GM21390 (cell line): ENCODE results near the gene ZNF318.
A peak's percentile ranks its signal among the peaks of the same experiment; 100 is the strongest.
"Not testable (repeated sequence)": the region's sequence is repeated elsewhere in the genome, so short reads cannot be mapped to it uniquely, and the experiment has no call there.

Experiments used
- ATAC-seq: cut with Tn5 transposase; IDR thresholded peaks from one replicate; pipeline ENCODE4 v1.9.1; 2021; ENCODE audit not compliant: unreplicated experiment

The ZNF318 gene

DNA sequence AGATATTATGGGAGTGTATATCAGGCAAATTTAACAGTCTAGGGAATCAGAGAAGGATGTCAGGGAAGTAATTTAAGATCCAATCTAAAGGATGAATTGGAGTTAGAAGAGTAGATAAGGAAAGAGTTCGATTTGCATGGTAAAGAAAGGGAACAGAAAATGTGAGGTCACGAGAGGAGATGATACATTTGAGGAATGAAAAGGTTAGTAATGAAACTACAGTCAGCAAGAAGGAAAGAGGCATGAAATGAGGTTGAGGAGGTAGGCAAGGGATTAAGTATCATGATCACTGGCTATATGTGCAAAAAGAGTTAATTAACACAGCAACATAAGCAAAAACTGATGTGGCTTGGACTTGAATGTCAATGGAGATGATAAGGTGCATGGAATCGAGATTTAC, 22.4 kb downstream of the ZNF318 start:
- ATAC-seq, result no peak

DNA sequence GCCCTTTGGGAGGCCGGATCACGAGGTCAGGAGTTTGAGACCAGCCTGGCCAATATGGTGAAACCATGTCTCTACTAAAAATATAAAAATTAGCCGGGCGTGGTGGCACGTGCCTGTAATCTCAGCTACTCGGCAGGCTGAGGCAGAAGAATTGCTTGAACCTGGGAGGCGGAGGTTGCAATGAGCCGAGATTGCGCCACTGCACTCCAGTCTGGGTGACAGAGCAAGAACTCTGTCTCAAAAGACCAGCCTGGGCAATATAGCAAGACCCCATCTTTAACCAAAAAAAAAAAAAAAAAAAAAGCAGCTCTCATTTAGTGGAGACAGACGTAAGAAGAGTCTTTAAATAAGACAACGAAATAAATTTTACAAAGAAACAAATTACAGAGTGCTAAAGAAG, 23.2 kb downstream of the ZNF318 start:
- ATAC-seq, result not testable (repeated sequence)

DNA sequence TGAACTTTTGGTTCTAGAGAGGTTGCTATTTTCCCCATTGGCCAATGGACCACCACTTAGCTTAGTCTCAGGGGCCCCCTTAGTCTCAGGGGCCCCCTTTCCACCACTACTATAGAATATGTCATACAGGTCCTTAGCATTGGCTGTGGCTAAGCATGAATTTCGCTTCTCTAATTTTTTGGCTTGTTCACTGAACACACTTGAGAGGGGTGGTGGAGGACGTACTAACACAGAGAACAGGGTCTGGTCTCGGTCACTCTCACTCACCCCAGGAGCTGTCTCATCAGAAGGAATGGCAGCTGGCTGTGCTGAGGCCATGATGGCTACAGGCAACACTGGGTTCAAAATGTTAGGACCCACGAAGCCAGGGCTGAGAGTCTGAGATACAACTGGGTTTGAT, 30.3 kb downstream of the ZNF318 start:
- ATAC-seq, result peak; percentile 76

DNA sequence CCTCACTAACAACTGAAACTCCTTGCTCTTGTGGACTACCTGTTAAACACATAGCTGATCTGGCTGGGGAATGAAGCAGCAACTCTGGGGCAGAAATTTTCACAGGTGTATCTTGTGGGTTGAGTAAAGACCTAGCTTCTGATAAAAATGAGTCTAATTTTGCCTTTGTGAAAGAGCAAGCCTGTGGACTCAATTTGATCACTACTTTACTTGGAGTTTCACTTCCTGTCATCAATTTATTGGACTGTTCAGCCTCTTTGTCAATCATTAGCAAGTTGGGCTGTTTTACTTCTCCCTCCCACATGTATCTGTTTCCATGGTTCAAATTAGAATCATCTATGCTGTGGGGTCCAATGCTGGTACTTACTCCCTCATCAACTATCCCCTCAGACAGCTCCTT, 31.2 kb downstream of the ZNF318 start:
- ATAC-seq, result peak; percentile 50

DNA sequence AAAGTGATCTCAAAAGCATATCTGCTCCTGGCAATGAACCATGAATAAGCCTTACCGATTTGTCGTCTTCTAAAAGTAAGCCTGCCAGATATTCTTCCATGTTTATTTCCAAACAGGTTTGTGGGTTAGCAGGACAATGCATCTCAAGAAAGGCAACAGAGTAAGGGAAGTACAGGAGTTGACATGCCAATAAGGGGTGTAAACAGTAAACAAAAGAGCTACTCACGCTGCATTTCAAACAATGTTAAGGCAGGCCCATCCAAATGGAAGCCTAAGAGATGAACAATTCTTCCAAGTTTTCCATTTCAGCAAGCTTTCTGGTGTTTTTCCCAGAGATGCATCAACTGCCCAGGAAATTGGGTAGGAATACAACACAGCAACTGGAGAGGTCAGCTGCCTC, 33.1 kb downstream of the ZNF318 start:
- no peak for ATAC-seq

DNA sequence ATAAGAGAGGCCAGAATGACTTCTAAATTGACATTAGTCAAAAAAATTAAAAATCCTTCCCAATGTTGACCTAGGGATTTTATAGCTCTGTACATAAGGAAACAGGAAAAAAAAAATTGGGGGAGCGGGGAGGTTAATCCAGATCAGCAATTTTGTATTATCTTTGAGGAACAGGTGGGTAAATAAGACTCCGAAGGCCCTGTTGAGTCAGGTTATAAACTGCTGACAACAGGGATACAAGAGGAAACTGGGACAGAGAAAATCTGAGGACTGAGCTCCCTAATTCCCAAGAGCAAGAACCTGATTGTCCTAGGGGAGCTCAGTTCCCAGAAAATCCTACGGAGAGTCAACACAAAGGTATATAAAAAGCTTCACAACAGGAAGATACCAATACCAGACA, 34.0 kb downstream of the ZNF318 start:
- ATAC-seq, result no peak

DNA sequence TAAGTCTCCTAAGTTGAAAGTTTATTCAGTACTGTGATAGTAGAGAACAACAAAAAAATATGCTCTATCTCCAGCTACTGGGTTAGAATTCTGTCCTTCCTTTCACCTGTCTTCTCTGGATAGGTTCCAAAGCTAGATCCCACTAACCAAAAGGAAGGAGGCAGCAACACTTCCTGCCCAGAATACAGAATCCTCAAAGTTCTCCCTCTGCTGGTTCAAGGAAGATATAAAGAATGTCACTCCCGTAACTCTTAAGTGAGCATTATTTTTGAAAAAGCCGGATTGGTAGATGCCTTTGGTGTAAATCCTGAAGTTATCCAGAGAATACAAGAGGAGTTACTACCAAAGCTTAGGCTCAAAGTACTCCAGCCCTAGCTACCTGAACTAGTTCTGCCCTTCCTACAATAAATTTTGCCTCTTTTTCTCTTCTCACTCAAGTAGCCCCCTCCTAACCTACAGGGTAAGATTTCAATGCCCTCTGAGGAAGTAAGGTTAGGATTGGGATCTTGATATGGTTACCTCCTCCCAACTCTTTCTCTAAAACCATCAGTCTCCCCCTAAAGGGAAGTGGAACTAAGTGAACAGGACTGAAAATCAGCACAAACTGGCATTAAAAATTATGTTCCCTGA, 34.9 kb downstream of the ZNF318 start:
- no peak for ATAC-seq

DNA sequence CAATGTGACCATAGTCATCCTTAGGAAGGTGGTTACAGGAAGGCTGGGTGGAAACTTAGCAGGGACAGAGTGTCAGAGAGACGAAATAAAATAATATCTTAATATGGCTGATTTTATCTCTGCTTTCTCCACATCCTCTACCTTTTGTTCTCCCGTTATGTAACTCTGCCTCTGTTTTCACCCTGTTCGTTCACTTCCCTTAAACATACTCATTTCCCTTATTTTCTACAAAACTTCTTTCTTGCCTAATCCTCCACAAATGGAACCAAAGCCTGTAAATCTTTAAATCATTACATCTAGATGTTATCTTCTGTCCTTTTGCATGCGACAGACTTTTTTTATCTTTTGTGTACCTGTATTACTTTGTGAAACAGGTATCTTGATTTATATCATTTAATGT, 37.6 kb downstream of the ZNF318 start:
- no peak for ATAC-seq

DNA sequence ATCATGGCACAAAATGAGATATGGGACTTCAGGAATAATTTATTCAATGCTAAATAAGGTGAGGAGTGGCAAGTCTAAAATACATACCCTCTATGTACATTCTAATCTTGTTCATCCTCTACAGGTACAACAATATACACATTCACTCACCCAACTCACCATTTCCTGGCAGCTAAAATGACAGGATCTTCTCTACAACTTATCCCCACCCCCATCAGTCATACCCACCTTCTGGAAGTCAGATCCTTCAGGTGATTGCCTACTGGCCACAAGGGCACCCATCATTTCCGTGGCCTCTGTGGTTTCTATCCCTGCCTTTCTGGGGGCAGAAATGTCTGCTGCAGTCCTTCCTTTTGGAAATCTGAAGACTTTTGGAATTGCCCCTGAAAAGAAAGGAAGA, 38.0 kb downstream of the ZNF318 start:
- no peak for ATAC-seq

DNA sequence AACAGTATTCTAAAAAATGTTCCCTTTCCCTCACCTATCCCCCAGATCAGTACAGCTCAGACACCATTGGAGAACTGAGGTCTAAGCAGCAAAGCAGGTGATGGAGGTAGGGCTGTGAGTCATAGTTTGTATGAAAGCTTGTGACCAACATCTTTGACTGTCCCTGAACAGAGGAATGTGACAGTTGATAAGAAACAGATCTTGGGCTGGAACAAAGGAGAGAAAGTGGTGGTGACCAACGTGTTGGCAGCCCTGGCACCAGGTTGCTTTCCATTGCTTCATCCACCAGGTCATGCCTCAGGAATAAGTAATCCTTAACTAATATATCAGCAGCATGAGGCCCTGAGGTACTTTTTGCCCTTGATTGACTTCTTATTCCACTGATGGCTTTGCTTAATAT, 40.9 kb downstream of the ZNF318 start:
- ATAC-seq, result no peak

DNA sequence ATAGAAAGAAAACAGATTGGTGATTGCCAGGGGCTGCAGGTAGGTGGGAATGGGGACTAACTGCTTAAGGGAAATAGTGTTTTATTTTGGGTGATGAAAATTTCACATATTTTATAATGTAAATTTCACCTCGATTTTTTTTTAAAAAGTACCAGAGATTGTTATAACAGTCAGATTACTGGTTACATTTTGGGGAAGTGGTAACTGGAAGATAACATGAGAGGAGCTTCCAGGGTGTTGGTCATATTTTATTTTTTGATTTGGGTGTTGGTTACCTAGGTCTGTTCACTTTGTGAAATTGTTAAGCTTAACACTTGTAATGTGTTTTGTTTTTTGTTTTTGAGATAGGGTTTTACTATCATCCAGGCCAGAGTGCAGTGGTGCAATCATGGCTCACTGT, 43.6 kb downstream of the ZNF318 start:
- ATAC-seq, result no peak

DNA sequence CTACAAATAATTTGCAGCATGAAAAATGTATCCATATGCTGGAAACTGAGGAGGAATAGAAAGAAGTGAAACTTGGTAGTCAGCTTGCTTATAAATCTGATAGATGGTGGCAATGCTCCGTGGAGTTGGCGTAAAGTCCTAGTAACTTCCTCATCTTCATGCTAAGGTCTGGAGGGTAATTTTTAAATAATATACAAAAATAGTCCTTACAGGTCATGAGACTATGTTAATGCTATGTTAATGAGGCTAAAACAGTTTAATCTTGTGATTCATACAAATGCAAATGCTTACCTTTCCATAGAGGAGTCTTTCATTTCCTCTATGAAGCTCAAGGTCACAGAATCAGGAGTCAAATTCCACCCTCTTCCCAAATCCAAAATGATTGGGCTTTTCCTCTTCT, 51.4 kb downstream of the ZNF318 start:
- ATAC-seq, result no peak

DNA sequence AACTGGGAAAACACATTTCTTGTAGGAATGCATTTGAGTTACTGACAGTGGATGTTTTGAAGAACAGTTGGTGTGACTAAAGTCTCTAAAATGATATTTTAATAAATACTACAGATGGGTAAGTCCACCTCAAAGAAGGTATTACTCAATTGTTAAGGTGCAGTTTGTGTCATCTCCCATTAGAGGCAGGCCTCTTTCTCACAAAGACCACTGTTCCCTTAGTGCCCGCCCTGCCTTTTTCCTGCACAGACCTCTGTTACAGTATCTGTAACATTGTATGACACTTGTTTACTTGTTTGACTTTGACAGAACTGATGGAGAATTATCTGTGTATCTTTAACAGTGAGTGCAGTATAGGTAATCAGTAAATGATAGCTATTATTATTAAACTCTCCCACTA, 55.6 kb downstream of the ZNF318 start:
- no peak for ATAC-seq

DNA sequence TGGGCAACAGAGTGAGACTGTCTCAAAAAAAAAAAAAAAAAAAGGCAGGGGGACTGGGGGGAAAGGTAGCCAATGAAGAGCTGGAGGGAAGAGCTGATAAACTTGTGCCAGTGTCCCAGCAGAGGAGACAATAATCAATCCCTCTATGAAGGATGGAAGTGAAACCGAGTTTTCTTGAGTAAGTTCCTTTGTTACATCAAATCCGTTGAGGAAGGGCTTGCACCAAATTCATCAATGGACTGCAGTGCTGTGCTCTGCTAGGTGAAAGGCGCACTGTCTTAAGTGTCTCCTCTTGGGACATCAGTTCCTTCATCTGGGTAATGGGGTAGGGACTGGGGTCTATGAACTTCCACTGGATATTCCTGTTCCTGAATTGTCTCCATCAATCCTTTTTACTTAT, 57.8 kb downstream of the ZNF318 start:
- no peak for ATAC-seq

DNA sequence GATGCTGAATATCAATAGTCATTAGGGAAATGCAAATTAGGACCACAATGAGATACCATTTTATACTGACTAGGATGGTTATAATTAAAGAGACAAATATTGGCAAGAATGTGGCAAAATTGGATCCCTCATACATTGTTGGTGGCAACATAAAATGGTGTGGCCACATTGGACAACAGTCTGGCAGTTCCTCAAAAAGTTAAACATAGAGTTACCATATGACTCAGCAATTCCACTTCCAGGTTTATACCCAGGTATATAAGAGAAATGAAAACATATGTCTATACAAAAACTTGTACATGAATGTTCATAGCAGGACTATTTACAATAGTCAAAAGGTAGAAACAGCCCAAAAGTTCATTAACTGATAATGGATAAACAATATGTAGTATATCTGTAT, 58.8 kb downstream of the ZNF318 start:
- no peak for ATAC-seq

DNA sequence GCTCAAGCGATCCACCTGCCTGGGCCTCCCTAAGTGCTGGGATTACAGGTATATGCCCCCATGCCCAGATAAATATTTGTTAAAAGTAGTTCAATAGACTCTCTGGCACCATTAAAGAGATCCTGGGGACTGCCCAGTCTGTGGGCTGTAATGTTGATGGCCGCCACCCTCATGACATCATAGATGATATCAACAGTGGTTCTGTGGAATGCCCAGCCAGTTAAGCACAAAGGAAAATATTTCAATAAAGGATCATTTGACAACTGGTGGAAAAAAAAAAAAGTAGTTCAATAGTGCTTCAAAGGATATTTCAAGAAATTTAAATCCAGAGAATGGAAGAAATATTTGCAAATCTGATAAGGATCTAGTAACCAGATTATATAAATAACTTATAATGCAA, 59.3 kb downstream of the ZNF318 start:
- ATAC-seq, result no peak

DNA sequence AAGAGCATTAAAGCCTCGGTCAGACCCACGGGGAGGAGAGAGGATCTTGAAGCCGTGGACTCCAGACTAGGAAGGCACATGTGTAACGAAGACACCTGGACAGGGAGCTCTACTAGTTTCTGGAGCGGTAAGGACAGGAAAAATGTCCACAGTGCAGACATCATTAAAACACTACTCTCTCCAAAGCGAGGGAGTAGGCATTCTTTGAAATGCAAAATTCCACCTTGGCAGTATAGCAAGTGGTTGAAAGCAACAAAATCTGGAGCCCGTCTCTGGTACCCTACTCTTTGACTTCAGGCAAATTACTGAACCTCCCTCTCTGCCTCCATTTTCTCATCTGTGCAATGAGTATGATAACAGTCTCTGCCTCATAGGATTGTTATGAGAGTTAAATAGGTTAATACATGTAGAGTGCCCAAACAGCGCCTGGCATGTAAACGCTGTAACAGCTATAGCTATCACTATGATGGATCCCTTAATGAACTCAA, 60.4 kb downstream of the ZNF318 start:
- ATAC-seq, result no peak

DNA sequence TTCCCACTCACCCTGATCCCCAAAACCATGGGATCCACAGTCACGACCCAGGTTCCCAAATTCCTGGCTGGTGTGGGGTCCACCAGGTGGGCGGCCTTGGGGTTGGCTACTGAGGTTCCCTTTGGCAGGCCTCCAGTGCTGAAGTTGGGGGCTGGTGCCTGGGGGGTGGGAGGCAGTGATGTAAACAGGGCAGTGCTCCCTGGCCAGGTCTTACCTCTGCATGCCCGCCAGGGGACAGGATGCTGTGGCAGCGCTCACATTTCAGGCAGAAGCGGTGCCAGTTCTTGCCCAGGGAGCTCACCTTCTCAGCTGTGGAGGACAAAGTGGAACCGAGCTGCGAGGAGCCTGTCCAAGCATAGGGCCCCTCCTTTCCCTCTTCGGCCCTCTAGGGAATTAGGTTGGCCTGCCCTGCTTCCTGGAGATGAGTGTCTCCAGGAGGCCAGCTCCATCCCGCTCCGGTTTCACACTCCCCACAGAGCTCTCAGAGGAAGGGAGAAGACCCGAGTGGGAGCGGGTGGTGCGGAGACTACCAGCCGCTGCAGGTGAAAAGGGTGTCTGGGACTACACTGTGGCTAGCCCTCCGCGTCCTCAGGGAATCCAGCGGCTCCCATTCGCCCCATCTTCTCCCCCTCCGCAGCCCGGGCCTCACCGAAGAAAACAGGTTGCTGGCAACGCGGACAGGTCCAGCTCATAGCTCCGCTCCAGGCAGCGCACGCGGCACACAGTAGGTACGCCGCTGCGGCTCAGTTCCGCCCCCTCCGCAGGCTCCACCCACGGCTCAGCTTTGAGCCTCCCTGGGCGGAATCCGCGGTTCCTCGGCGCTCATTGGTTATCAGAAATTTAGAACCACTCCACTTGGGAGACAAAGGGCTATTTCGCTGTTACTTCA, 61.1 kb downstream of the ZNF318 start, which contains the start of gene CRIP3:
Gene CRIP3, minus strand, starts transcription at position 726 of the 889 bp plus-strand sequence. Its CDS starts 34 bp downstream, at position 692.
- no peak for ATAC-seq

DNA sequence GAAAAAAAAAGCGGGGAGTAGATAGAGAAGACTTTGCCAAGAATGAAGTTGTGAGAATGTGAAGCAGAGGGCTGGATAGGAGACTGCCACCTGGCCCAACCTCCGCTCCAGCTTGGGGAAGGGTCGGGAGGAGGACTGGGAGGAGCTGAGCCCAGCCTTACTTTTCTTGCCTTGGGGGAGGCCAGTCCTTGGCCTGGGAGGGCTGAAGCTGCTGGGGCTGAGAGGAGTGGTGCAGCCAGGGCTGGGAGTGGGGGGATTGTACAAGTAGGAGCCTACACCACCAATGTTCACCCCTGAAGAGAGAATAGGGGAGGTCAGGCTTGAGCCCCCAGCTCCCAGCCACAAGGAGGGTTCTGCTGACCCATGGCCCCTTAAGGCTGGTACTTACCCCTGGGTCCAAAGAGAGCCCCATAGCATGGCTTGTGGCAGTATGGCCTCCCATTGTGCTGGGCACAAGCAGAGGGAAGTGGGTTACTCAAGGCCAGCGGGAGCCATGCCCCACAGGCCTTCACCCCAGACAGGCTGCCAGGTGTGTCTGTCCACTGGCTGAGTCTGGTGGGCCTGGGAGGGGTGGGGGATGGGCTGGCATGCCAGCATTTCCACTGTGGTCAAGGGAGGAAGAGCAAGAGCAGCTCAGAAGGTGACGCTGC, 61.9 kb downstream of the ZNF318 start:
- ATAC-seq, result no peak

DNA sequence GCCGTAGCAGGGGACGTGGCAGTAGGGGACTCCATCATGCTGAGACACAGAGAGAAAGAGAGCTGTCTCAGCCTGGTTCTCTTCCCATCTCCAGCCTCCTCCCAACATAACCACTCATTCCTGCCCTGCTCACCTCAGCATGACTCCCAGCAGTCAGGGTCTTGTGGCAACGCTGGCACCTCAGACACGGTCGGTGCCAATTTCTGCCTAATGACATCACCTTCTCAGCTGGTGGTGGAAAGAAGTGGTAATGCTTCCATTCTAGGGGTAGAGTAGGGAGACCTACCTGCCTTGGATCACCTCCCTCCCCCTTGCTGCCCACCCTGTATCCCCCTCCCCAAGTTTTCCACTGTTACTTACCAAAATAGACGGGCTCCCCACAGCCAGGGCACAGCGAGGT, 63.4 kb downstream of the ZNF318 start:
- ATAC-seq, result no peak

DNA sequence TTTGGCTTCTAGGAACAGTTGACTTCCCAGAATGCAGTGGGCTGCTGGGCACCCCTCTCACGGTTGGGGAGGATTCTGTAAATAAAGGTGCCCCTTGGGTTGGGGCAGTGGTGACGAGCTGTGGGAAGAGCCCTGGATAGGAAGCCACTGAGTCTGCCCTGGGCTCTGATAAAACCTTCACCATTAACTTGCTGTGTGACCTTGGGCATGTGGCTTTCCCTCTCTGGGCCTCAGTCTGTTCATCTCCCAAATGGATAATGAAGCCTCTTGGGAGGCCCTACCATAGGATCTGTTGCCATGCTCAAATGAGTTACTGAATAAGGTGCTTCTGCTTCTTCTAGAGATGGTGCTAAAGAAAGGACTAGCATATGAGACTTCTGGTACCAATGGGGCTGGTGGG, 64.6 kb downstream of the ZNF318 start:
- no peak for ATAC-seq

DNA sequence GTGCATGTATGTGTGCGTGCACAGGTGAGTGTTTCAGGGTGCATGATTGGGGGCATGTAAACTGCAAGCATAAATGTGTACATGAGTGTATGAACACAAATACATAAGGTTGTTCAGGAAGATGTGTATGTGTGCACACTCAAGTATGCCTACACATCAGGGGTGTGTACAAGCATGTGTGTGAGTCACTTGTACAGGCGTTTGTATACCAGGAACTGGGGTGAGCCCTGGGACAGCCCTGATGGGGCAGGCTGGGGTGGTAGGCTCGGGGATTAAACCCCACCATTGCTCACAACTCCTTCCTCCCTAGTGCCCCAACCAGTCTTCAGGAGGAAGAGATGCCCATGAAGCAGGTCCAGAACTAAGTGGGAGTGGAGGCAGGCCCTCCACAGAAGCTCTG, 65.1 kb downstream of the ZNF318 start:
- no peak for ATAC-seq
